Fibroblast of lung (primary cell): Measurements from ENCODE around the gene MSI2.

ENCODE experiments used
- CTCF ChIP-seq, 2 donors: IDR thresholded peaks in 1 of 2; conservative IDR thresholded peaks in 1 of 2; 1 replicate in 1 of 2; 2 replicates in 1 of 2; pipeline ENCODE4 v1.5.1; 2011 to 2012; ENCODE audit warnings: low read length in 2 of 2, control low read depth in 1 of 2, inconsistent platforms in 1 of 2, low read depth in 1 of 2, mild to moderate bottlenecking in 1 of 2
- EZH2 ChIP-seq: IDR thresholded peaks from 2 replicates; pipeline ENCODE4 v1.5.1; 2012; ENCODE audit warnings: low read length, control low read depth, mild to moderate bottlenecking; ENCODE audit errors: missing control alignments

- TF ChIP-seq CTCF (conservative IDR thresholded peaks at IDR 0.05 in 1 of 2, IDR thresholded peaks at IDR 0.05 in 1 of 2; ENCODE audit: low read depth in 1 of 2, low read length in 2 of 2) (no peak), EZH2 (no peak)
Measured at GRCh38 chr17:57508671-57509070, 252.3 kb downstream of the MSI2 start.
